H1 (cell line): ENCODE measurements around the gene SPOUT1. TPM values are rescaled to one million over a fixed set of nuclear protein-coding genes. Genes with fewer than 3 reads are reported as not detected.

Experiments used
- ATF2 ChIP-seq: IDR thresholded peaks from 2 replicates; pipeline ENCODE4 v1.6.1; 2012; ENCODE audit warnings: low read length, inconsistent platforms
- BACH1 ChIP-seq: IDR thresholded peaks from 2 replicates; pipeline ENCODE4 v1.6.1; 2012; ENCODE audit warnings: low read length, improper control_type of control experiment
- E2F6 ChIP-seq: IDR thresholded peaks from 2 replicates; pipeline ENCODE4 v1.6.1; 2012; ENCODE audit warnings: inconsistent platforms
- EGR1 ChIP-seq: IDR thresholded peaks from 2 replicates; pipeline ENCODE4 v1.6.1; 2011; ENCODE audit warnings: low read depth, low read length, borderline replicate concordance
- EP300 ChIP-seq, 2 experiments: IDR thresholded peaks; 1 replicate in 1 of 2; 2 replicates in 1 of 2; pipeline ENCODE4 v1.6.1; 2011 to 2012; ENCODE audit warnings: low read depth in 2 of 2, low read length in 2 of 2, mild to moderate bottlenecking in 2 of 2, borderline replicate concordance in 1 of 2, inconsistent platforms in 1 of 2, moderate library complexity in 1 of 2
- GABPA ChIP-seq: IDR thresholded peaks from 2 replicates; pipeline ENCODE4 v1.6.1; 2011; ENCODE audit warnings: mild to moderate bottlenecking, low read length, moderate library complexity, borderline replicate concordance; ENCODE audit not compliant: insufficient read depth
- HDAC6 ChIP-seq: IDR thresholded peaks from one replicate; pipeline ENCODE4 v1.7.1; 2012; ENCODE audit warnings: low read depth, mild to moderate bottlenecking, inconsistent platforms, low read length, moderate library complexity
- JUN ChIP-seq: IDR thresholded peaks from 2 replicates; pipeline ENCODE4 v1.6.1; 2011; ENCODE audit warnings: low read depth, mild to moderate bottlenecking, improper control_type of control experiment, low read length
- JUND ChIP-seq: IDR thresholded peaks from 2 replicates; pipeline ENCODE4 v1.6.1; 2011; ENCODE audit warnings: mild to moderate bottlenecking, improper control_type of control experiment, low read length
- KDM1A ChIP-seq: fragments of 200-600, 300-600 bp; sonication (generic); IDR thresholded peaks from 2 replicates; pipeline ENCODE4 v1.7.1; 2016; ENCODE audit warnings: mild to moderate bottlenecking, low read length, borderline replicate concordance
- MAFK ChIP-seq: IDR thresholded peaks from 2 replicates; pipeline ENCODE4 v1.6.1; 2012; ENCODE audit warnings: low read depth, mild to moderate bottlenecking, improper control_type of control experiment, low read length
- POLR2AphosphoS5 ChIP-seq: IDR thresholded peaks from 2 replicates; pipeline ENCODE4 v1.6.1; 2011; ENCODE audit warnings: low read depth, low read length
- RAD21 ChIP-seq, 2 experiments: IDR thresholded peaks in 1 of 2; conservative IDR thresholded peaks in 1 of 2; 2 replicates each; pipeline ENCODE4 v1.6.1; 2011; ENCODE audit warnings: low read depth in 2 of 2, low read length in 2 of 2, improper control_type of control experiment in 1 of 2, inconsistent platforms in 1 of 2, mild to moderate bottlenecking in 1 of 2, moderate library complexity in 1 of 2
- RFX5 ChIP-seq: IDR thresholded peaks from 2 replicates; pipeline ENCODE4 v1.6.1; 2011; ENCODE audit warnings: low read depth, low read length, improper control_type of control experiment, borderline replicate concordance
- RNF2 ChIP-seq: fragments of 200-900, 300-1000 bp; sonication (generic); IDR thresholded peaks from 2 replicates; pipeline ENCODE4 v1.7.1; 2016; ENCODE audit warnings: borderline replicate concordance, low read depth, mild to moderate bottlenecking, antibody characterized with exemption, low read length; ENCODE audit not compliant: poor library complexity, severe bottlenecking; ENCODE audit errors: missing control alignments
- RXRA ChIP-seq: IDR thresholded peaks from 2 replicates; pipeline ENCODE4 v1.6.1; 2011; ENCODE audit warnings: low read depth, mild to moderate bottlenecking, low read length, moderate library complexity; ENCODE audit not compliant: insufficient read depth
- SIRT6 ChIP-seq: IDR thresholded peaks from one replicate; pipeline ENCODE4 v1.7.1; 2012; ENCODE audit warnings: low read length, inconsistent platforms
- SIX5 ChIP-seq: IDR thresholded peaks from 2 replicates; pipeline ENCODE4 v1.6.1; 2011; ENCODE audit warnings: mild to moderate bottlenecking, low read depth, low read length
- SP2 ChIP-seq: IDR thresholded peaks from 2 replicates; pipeline ENCODE4 v1.6.1; 2012; ENCODE audit warnings: mild to moderate bottlenecking, low read length, inconsistent platforms
- SRF ChIP-seq: IDR thresholded peaks from 2 replicates; pipeline ENCODE4 v1.6.1; 2011; ENCODE audit warnings: mild to moderate bottlenecking, low read depth, low read length, moderate library complexity
- SUZ12 ChIP-seq: fragments of 200-600 bp; sonication (generic); IDR thresholded peaks from 2 replicates; pipeline ENCODE4 v1.6.1; 2012; ENCODE audit warnings: mild to moderate bottlenecking, inconsistent platforms, low read length, moderate library complexity, mixed read lengths
- TAF1 ChIP-seq: IDR thresholded peaks from 2 replicates; pipeline ENCODE4 v1.6.1; 2011; ENCODE audit warnings: mild to moderate bottlenecking, low read depth, low read length
- polyA plus RNA-seq, 7 experiments: library from polyadenylated mRNA; depleted of rRNA in 3 of 7; stranded (reverse) in 5 of 7; unstranded in 2 of 7; fragments of >200 nt in 5 of 7; fragments of 200-250 nt in 2 of 7; gene quantifications; 1 replicate in 5 of 7; 2 replicates in 1 of 7; 4 replicates in 1 of 7; pipeline versions ENCODE4 v1.2.1 to v1.2.3, GENCODE V29; 2011 to 2013; ENCODE audit warnings: missing spikeins in 2 of 7, mixed read lengths in 2 of 7
- total RNA-seq: library from RNA; stranded (reverse); fragmentation: NEBNext Ultra II Directional; extraction: Animal tissue kit (Norgen Biotek cat#: 25700); gene quantifications from 2 replicates; pipeline ENCODE4 v1.2.1, GENCODE V29; 2021

The SPOUT1 gene
- total and polyA plus RNA-seq, 2 of the 8 experiments (the other 6 are each of a cell fraction or from before 2014, with no cell fraction given): 69.2 to 77.8 TPM

- TF ChIP-seq SRF (no peak), SUZ12 (no peak), RFX5 (no peak), EGR1 (no peak), JUN (no peak), RXRA (no peak), GABPA (peak; percentile 28; the same call in 1 of the 2 replicates), TAF1 (peak; percentile 81), EP300 (IDR thresholded peaks at IDR 0.05; ENCODE audit: borderline replicate concordance in 1 of 2, low read depth in 2 of 2, low read length in 2 of 2) (no peak), SIRT6 (no peak), RAD21 (IDR thresholded peaks at IDR 0.05 in 1 of 2, conservative IDR thresholded peaks at IDR 0.05 in 1 of 2; ENCODE audit: low read depth in 2 of 2, low read length in 2 of 2) (no peak), KDM1A (no peak), HDAC6 (no peak), POLR2AphosphoS5 (peak; percentile 74; the same call in 1 of the 2 replicates), JUND (no peak), RNF2 (no peak), BACH1 (no peak), ATF2 (no peak), SIX5 (no peak), MAFK (no peak), SP2 (no peak), E2F6 (peak; percentile 79)
Measured at GRCh38 chr9:128829477-128830251, at the start of gene SPOUT1 (continued).
